Coronary artery (tissue), 2 donors: ENCODE measurements around the gene IRF2BP2.

Experiments used
- DNase-seq: peaks from one replicate; pipeline ENCODE4 v3.0.0-alpha.2; 2017; ENCODE audit warnings: low spot score
- H3K27ac ChIP-seq, 2 donors: fragments of 200-600 bp; sonication (generic); one replicate each; pipeline ENCODE4 v1.5.1; 2016 to 2019
- H3K4me3 ChIP-seq: fragments of 200-600 bp; sonication (generic); 2 replicates; pipeline ENCODE4 v1.5.1; 2016; ENCODE audit warnings: mild to moderate bottlenecking, moderate library complexity
- TF ChIP-seq, protein P1 (sequence below): fragments of 200-600 bp; sonication (generic); IDR thresholded peaks from one replicate; pipeline ENCODE4 v1.5.1; 2019; ENCODE audit warnings: antibody characterized with exemption

Gene IRF2BP2

GRCh38 chr1:234633246-234634003, 23.4 kb upstream of the IRF2BP2 start:
- Histone ChIP-seq H3K27ac (no peak overlapping the region), H3K4me3 (no peak overlapping the region)
- no peak for DNase-seq
- TF ChIP-seq, protein P1, sequence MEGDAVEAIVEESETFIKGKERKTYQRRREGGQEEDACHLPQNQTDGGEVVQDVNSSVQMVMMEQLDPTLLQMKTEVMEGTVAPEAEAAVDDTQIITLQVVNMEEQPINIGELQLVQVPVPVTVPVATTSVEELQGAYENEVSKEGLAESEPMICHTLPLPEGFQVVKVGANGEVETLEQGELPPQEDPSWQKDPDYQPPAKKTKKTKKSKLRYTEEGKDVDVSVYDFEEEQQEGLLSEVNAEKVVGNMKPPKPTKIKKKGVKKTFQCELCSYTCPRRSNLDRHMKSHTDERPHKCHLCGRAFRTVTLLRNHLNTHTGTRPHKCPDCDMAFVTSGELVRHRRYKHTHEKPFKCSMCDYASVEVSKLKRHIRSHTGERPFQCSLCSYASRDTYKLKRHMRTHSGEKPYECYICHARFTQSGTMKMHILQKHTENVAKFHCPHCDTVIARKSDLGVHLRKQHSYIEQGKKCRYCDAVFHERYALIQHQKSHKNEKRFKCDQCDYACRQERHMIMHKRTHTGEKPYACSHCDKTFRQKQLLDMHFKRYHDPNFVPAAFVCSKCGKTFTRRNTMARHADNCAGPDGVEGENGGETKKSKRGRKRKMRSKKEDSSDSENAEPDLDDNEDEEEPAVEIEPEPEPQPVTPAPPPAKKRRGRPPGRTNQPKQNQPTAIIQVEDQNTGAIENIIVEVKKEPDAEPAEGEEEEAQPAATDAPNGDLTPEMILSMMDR: no peak

DNA sequence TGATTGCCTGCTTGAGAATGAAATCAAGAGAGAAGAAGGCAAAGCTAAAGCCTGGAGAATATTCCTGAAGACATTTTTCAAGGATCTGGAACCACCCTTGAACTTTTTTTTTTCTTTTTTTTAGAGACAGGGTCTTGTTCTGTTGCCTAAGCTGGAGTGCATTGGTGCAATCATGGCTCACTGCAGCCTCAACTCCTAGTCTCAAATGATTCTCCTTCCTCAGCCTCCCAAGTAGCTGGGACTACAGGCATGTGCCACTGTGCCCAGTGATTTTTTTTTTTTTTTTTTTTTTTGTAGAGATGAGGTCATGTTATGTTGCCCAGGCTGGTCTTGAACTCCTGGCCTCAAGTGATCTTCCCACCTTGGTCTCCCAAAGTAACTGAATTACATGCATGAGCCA, 22.2 kb upstream of the IRF2BP2 start:
- no peak overlapping the region for H3K27ac ChIP-seq

DNA sequence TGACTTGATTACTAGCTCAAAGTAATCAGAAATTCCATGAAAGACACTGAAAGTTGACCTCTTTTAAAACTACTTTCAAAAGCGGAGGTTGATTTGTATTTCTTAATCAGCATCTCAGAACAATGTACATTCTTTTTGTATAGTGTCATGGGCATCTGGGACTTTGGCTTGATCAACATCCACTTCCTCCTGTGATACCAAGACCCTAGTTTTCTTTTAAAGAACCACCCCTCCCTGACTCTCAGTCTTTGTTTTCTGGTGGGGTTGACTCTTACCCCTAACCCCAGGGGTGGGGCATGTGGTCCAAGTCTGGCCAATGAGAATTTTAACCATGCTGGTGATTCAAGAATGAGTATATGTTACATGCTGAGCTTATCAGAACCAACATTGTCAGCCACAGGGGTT, 21.7 kb upstream of the IRF2BP2 start:
- no peak for DNase-seq
- no peak overlapping the region for H3K27ac ChIP-seq
- no peak overlapping the region for H3K4me3 ChIP-seq
- TF ChIP-seq, protein P1: no peak

More for the DNA sequence above, 22.2 kb upstream of the IRF2BP2 start:
- TF ChIP-seq, protein P1: no peak
- H3K4me3 ChIP-seq: no peak overlapping the region
- DNase-seq: no peak

- Histone ChIP-seq H3K4me3 (no peak overlapping the region), H3K27ac (no peak overlapping the region)
- no peak for DNase-seq
- TF ChIP-seq, protein P1: no peak
Observed at GRCh38 chr1:234629026-234629425, 19.0 kb upstream of the IRF2BP2 start.

DNA sequence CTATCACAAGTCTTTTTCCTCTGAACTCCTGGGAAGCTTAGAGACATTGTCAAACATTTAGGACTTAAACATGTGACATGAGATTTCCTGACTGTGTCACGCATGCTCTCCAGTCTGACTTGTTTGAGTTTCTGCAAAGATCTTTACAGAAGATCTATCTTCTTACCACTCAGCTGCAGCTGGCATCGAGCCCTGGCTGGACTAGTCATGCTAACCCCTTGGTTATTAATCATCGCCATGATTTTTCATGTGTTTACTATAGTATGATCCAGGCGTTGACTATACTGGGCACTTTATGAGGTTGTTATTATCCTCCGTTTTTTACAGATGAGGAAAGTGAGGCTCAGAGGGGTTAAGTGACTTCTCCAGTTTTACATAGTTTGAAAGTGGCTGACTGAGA, 18.1 kb upstream of the IRF2BP2 start:
- Histone ChIP-seq H3K4me3 (no peak overlapping the region), H3K27ac (no peak overlapping the region)
- DNase-seq: no peak
- TF ChIP-seq, protein P1: no peak

GRCh38 chr1:234627009-234627950, 17.3 kb upstream of the IRF2BP2 start:
- H3K4me3 ChIP-seq: no peak overlapping the region
- TF ChIP-seq, protein P1: no peak
- no peak overlapping the region for H3K27ac ChIP-seq
- DNase-seq: no peak
